HepG2 (cell line): ENCODE results near the gene SLC39A10. TPM values are rescaled to one million over a fixed set of nuclear protein-coding genes. Genes with fewer than 3 reads are reported as not detected.

ENCODE experiments used
- ATAC-seq: fragments of 200-7000 bp; cut with Tn5 transposase; 3 replicates; pipeline ENCODE4 v1.9.1; 2020; ENCODE audit warnings: mild to moderate bottlenecking, moderate library complexity
- BruUV-seq: library from RNA; stranded (reverse); fragments of 400-500 nt; replicated peaks from 2 replicates; lab custom pipeline; 2021; lab: Mats Ljungman, UMichigan
- CTCF ChIA-PET: fragments of 300-600 bp; formaldehyde crosslinking; extraction: SDS; loops from one replicate; lab custom pipeline; 2021; ENCODE audit warnings: low total read pairs, inconsistent platforms, low intra/inter-chr PET ratio; lab: Yijun Ruan, JAX
- POLR2A ChIA-PET: fragments of 350-600 bp; sonication (Branson Sonifier 250); formaldehyde crosslinking; loops from one replicate; lab custom pipeline; 2020; ENCODE audit warnings: antibody characterized with exemption, inconsistent platforms; lab: Yijun Ruan, JAX
- DNase-seq: peaks from one replicate; pipeline ENCODE4 v3.0.0-alpha.2; 2015; ENCODE audit warnings: low spot score
- FAIRE-seq: peaks from 3 replicates; lab custom pipeline; 2011; peaks lifted over from hg19 to GRCh38; lab: Jason Lieb, UNC
- H2AFZ ChIP-seq: one replicate; pipeline ENCODE4 v1.6.1; 2011; ENCODE audit warnings: low read length, inconsistent platforms
- H3K27ac ChIP-seq: fragments of 300-600 bp; 3 replicates; pipeline ENCODE4 v1.8.0; 2011; ENCODE audit warnings: mixed run types, mild to moderate bottlenecking, mixed read lengths, low read length, inconsistent platforms; ENCODE audit not compliant: insufficient read depth; ENCODE audit errors: extremely low read length
- H3K27me3 ChIP-seq, 2 experiments: fragments of 200-600 bp in 1 of 2; 2 replicates in 1 of 2; 3 replicates in 1 of 2; pipeline versions ENCODE4 v1.6.0 to v1.8.0; 2011; ENCODE audit warnings: low read length in 2 of 2, mild to moderate bottlenecking in 2 of 2, moderate library complexity in 2 of 2, inconsistent platforms in 1 of 2; ENCODE audit not compliant: insufficient read depth in 2 of 2, control insufficient read depth in 1 of 2
- H3K36me3 ChIP-seq, 2 experiments: fragments of 200-600 bp in 1 of 2; replicated peaks in 1 of 2; 2 replicates in 1 of 2; 3 replicates in 1 of 2; pipeline versions ENCODE4 v1.5.1 to v1.8.0; 2011; ENCODE audit warnings: low read length in 2 of 2, inconsistent platforms in 1 of 2; ENCODE audit not compliant: insufficient read depth in 2 of 2, control insufficient read depth in 1 of 2
- H3K4me1 ChIP-seq: 2 replicates; pipeline ENCODE4 v1.5.1; 2012; ENCODE audit warnings: low read length, inconsistent platforms; ENCODE audit not compliant: insufficient read depth
- H3K4me2 ChIP-seq: 2 replicates; pipeline ENCODE4 v1.6.0; 2011; ENCODE audit warnings: low read depth, low read length, inconsistent platforms
- H3K4me3 ChIP-seq, 3 experiments: fragments of 200-600 bp in 1 of 3; sonication (generic), shearing (Covaris generic) in 1 of 3; replicated peaks in 1 of 3; 2 replicates each; pipeline ENCODE4 v1.5.1; 2011 to 2016; ENCODE audit warnings: low read length in 3 of 3, inconsistent platforms in 2 of 3, low read depth in 2 of 3, mild to moderate bottlenecking in 2 of 3, control low read depth in 1 of 3, mixed read lengths in 1 of 3; ENCODE audit not compliant: insufficient read depth in 1 of 3
- H3K79me2 ChIP-seq: one replicate; pipeline ENCODE4 v1.6.1; 2011; ENCODE audit warnings: low read length, inconsistent platforms; ENCODE audit not compliant: insufficient read depth
- H3K9ac ChIP-seq: 2 replicates; pipeline ENCODE4 v1.6.0; 2011; ENCODE audit warnings: mild to moderate bottlenecking, low read depth, low read length, inconsistent platforms; ENCODE audit not compliant: insufficient read depth
- H3K9me3 ChIP-seq: 2 replicates; pipeline ENCODE4 v1.5.1; 2012; ENCODE audit warnings: mild to moderate bottlenecking, low read length
- H4K20me1 ChIP-seq: 2 replicates; pipeline ENCODE4 v1.6.0; 2011; ENCODE audit warnings: inconsistent platforms, mild to moderate bottlenecking, low read length, moderate library complexity; ENCODE audit not compliant: insufficient read depth
- FLYWCH1 ChIP-seq: sonication (generic); formaldehyde crosslinking; IDR thresholded peaks from 2 replicates; pipeline ENCODE4 v1.8.1; 2023; ENCODE audit warnings: mild to moderate bottlenecking, missing genetic modification reagents
- FOXJ3 ChIP-seq: sonication (generic); formaldehyde crosslinking; IDR thresholded peaks from 2 replicates; pipeline ENCODE4 v1.4.0; 2020; ENCODE audit warnings: missing genetic modification reagents, mild to moderate bottlenecking, borderline replicate concordance
- JUN ChIP-seq: sonication (generic); formaldehyde crosslinking; IDR thresholded peaks from 2 replicates; pipeline ENCODE4 v1.4.0; 2020; ENCODE audit warnings: mild to moderate bottlenecking, missing genetic modification reagents
- MTA3 ChIP-seq: sonication (generic); formaldehyde crosslinking; IDR thresholded peaks from 2 replicates; pipeline ENCODE4 v1.4.0; 2020; ENCODE audit warnings: missing genetic modification reagents
- PHF5A ChIP-seq: IDR thresholded peaks from one replicate; pipeline ENCODE4 v1.6.1; 2018; ENCODE audit warnings: low read depth, missing genetic modification reagents; ENCODE audit not compliant: unreplicated experiment
- RNF2 ChIP-seq: fragments of 450-650 bp; conservative IDR thresholded peaks from 2 replicates; pipeline ENCODE4 v1.6.1; 2016; ENCODE audit warnings: low read depth
- SALL2 ChIP-seq: sonication (generic); formaldehyde crosslinking; IDR thresholded peaks from 2 replicates; pipeline ENCODE4 v1.8.1; 2023; ENCODE audit warnings: mild to moderate bottlenecking, missing genetic modification reagents, inconsistent platforms
- TIGD3 ChIP-seq: sonication (generic); formaldehyde crosslinking; IDR thresholded peaks from 2 replicates; pipeline ENCODE4 v1.5.1; 2020; ENCODE audit warnings: mild to moderate bottlenecking, missing genetic modification reagents, borderline replicate concordance
- ZHX2 ChIP-seq, 2 experiments: sonication (generic) in 1 of 2; formaldehyde crosslinking in 1 of 2; IDR thresholded peaks; 2 replicates each; pipeline versions ENCODE4 v1.6.1 to v1.9.0; 2014 to 2022; ENCODE audit warnings: antibody characterized with exemption in 1 of 2, borderline replicate concordance in 1 of 2, inconsistent platforms in 1 of 2, low read depth in 1 of 2, missing genetic modification reagents in 1 of 2
- ZNF143 ChIP-seq: sonication (generic); formaldehyde crosslinking; IDR thresholded peaks from 2 replicates; pipeline ENCODE4 v1.4.0; 2020; ENCODE audit warnings: missing genetic modification reagents
- WGBS: methylation state at CpG from one replicate; pipeline ENCODE4 v1.1.6; 2017; ENCODE audit warnings: low lambda C conversion rate; 5-methylcytosine and 5-hydroxymethylcytosine counted together
- in situ Hi-C: cut with HindIII; loops from 2 replicates; pipeline ENCODE4 v1.10.0; 2017; ENCODE audit warnings: low pct_unique_long_range_greater_than_20kb; ENCODE audit not compliant: extremely low pct_ligation_motif_present
- intact Hi-C: fragments of 100-400 bp; cut with micrococcal nuclease; formaldehyde crosslinking; loops from one replicate; pipeline ENCODE4 v1.10.0; 2022; ENCODE audit not compliant: unreplicated experiment
- polyA plus RNA-seq, 8 experiments: library from polyadenylated mRNA; depleted of rRNA in 3 of 8; stranded (reverse) in 7 of 8; unstranded in 1 of 8; fragments of >200 nt; fragmentation: Illumina TruSeq in 4 of 8; extraction: Trizol in 4 of 8; gene quantifications; 2 replicates each; pipeline versions ENCODE4 v1.2.1 to v1.2.3, GENCODE V29; 2011 to 2016; ENCODE audit warnings: low read depth in 4 of 8, missing spikeins in 1 of 8, mixed read lengths in 1 of 8; ENCODE audit not compliant: insufficient read depth in 1 of 8
- total RNA-seq, 5 experiments: library from RNA; depleted of rRNA; stranded (reverse); fragments of >200 nt; fragmentation: Illumina TruSeq; extraction: Trizol; gene quantifications; 2 replicates each; pipeline ENCODE4 v1.2.3, GENCODE V29; 2016; ENCODE audit warnings: low read depth in 1 of 5

The SLC39A10 gene
- total and polyA plus RNA-seq, 2 of the 13 experiments (the other 11 are each of a cell fraction or from before 2014, with no cell fraction given): 13.2 to 21.0 TPM

GRCh38 chr2:195756218-195756942, 99.4 kb downstream of the SLC39A10 start:
- H3K4me2 ChIP-seq: no peak overlapping the region
- DNase-seq: no peak
- no peaks in the 10 kb centered on the region; a peak in 1 of 5 replicates for H3K27me3 ChIP-seq
- intact Hi-C loops (no loop called here), in situ Hi-C loops (no loop called here)
- no TSS peak for BruUV-seq
- H3K27ac ChIP-seq: no peak overlapping the region
- no peaks in the 10 kb centered on the region for H3K79me2 ChIP-seq
- no peak overlapping the region for H3K4me3 ChIP-seq
- no peak for ATAC-seq
- ChIA-PET CTCF (no interaction called here), POLR2A (no interaction called here)
- H3K4me1 ChIP-seq: no peaks in the 10 kb centered on the region
- WGBS: 8% methylated on average over 7 of the region's 7 CpGs
- TF ChIP-seq JUN (CRISPR knock-in tag) (no peak), TIGD3 (CRISPR knock-in tag) (no peak), MTA3 (CRISPR knock-in tag) (no peak), FOXJ3 (CRISPR knock-in tag) (no peak), SALL2 (CRISPR knock-in tag) (no peak), FLYWCH1 (CRISPR knock-in tag) (no peak)
- no peak overlapping the region for H3K9ac ChIP-seq
- H4K20me1 ChIP-seq: no peaks in the 10 kb centered on the region
- H3K9me3 ChIP-seq: no peaks in the 10 kb centered on the region
- H3K36me3 ChIP-seq: no peaks in the 10 kb centered on the region
- no peak for FAIRE-seq
- no peak overlapping the region for H2AFZ ChIP-seq

- ATAC-seq: no peak
- no peak overlapping the region for H3K9ac ChIP-seq
- CTCF ChIA-PET: no interaction called here
- TF ChIP-seq PHF5A (CRISPR knock-in tag) (no peak), RNF2 (no peak), ZNF143 (no peak), ZHX2 (IDR thresholded peaks at IDR 0.05; ENCODE audit: low read depth) (no peak), ZHX2 (CRISPR knock-in tag; IDR thresholded peaks at IDR 0.05; ENCODE audit: borderline replicate concordance) (no peak)
These were observed 101.8 kb downstream of the SLC39A10 start for GRCh38 chr2:195758846-195759245.

More at GRCh38 chr2:195758846-195759245, 101.8 kb downstream of the SLC39A10 start:
- no peaks in the 10 kb centered on the region for H3K79me2 ChIP-seq
- H3K4me3 ChIP-seq: no peak overlapping the region
- H3K27ac ChIP-seq: no peak overlapping the region
- POLR2A ChIA-PET: no interaction called here
- no peaks in the 10 kb centered on the region for H3K36me3 ChIP-seq
- WGBS: 0% methylated on average over 1 of the region's 3 CpGs
- H3K9me3 ChIP-seq: no peaks in the 10 kb centered on the region
- no TSS peak for BruUV-seq
- H2AFZ ChIP-seq: no peak overlapping the region
- no peaks in the 10 kb centered on the region for H3K27me3 ChIP-seq
- H3K4me2 ChIP-seq: no peak overlapping the region
- FAIRE-seq: no peak
- intact Hi-C loops: no loop called here
- no peak for DNase-seq
- in situ Hi-C loops: no loop called here
- no peaks in the 10 kb centered on the region for H3K4me1 ChIP-seq
- no peaks in the 10 kb centered on the region for H4K20me1 ChIP-seq
